ENCODE data around the gene GLIPR2.

- TF ChIP-seq CTCF (IDR thresholded peaks at IDR 0.05) (no peak), POLR2A (IDR thresholded peaks at IDR 0.05) (no peak), EP300 (IDR thresholded peaks at IDR 0.05) (no peak)
These were observed 76.9 kb downstream of the GLIPR2 start for GRCh38 chr9:36213387-36213786.

Measured in ovary (tissue), 3 donors.